Activated CD8-positive, alpha-beta T cell treated with anti-CD3 and anti-CD28 coated beads for 36 hours (primary cell): ENCODE data around the gene LAMA5. TPM values are rescaled to one million over a fixed set of nuclear protein-coding genes. Genes with fewer than 3 reads are reported as not detected.

ENCODE experiments used
- ATAC-seq: fragments of 200-7000 bp; cut with Tn5 transposase; one replicate; pipeline ENCODE4 v1.10.0; 2021; ENCODE audit warnings: mild to moderate bottlenecking, moderate library complexity
- CTCF ChIA-PET: fragments of 350-600 bp; sonication (Branson Sonifier 250); formaldehyde crosslinking; loops from one replicate; lab custom pipeline; 2021; ENCODE audit warnings: antibody characterized with exemption; lab: Charles Lee
- POLR2A ChIA-PET: fragments of 350-600 bp; sonication (Branson Sonifier 250); formaldehyde crosslinking; loops from one replicate; lab custom pipeline; 2021; ENCODE audit warnings: antibody characterized with exemption; lab: Charles Lee
- DNase-seq: peaks from one replicate; pipeline ENCODE4 v3.0.0-alpha.2; 2020
- H3K27ac Mint-ChIP-seq: one replicate; pipeline ENCODE4 v1.8.0; 2021; ENCODE audit warnings: mild to moderate bottlenecking, mixed read lengths
- H3K27me3 Mint-ChIP-seq: one replicate; pipeline ENCODE4 v1.8.0; 2021; ENCODE audit warnings: mixed read lengths
- H3K36me3 Mint-ChIP-seq: one replicate; pipeline ENCODE4 v1.8.0; 2021; ENCODE audit warnings: low read depth, mixed read lengths
- H3K4me1 Mint-ChIP-seq: one replicate; pipeline ENCODE4 v1.8.0; 2021; ENCODE audit warnings: low read depth, mixed read lengths
- H3K4me3 Mint-ChIP-seq: one replicate; pipeline ENCODE4 v1.8.0; 2021; ENCODE audit warnings: mild to moderate bottlenecking, moderate library complexity, mixed read lengths
- H3K9me3 Mint-ChIP-seq: one replicate; pipeline ENCODE4 v1.8.0; 2021; ENCODE audit warnings: mixed read lengths
- CTCF ChIP-seq: fragments of 200-600 bp; IDR thresholded peaks from one replicate; pipeline ENCODE4 v1.8.0; 2022; ENCODE audit warnings: antibody characterized with exemption, mild to moderate bottlenecking
- intact Hi-C: fragments of 100-400 bp; cut with micrococcal nuclease; formaldehyde crosslinking; loops from one replicate; pipeline ENCODE4 v1.10.0; 2022
- total RNA-seq, 2 experiments: library from RNA; stranded (reverse); gene quantifications; one replicate each; pipeline ENCODE4 v1.2.3, GENCODE V29; 2021

The LAMA5 gene
- total RNA-seq, 2 experiments from 2014 or later: 0.25 to 0.76 TPM

DNA sequence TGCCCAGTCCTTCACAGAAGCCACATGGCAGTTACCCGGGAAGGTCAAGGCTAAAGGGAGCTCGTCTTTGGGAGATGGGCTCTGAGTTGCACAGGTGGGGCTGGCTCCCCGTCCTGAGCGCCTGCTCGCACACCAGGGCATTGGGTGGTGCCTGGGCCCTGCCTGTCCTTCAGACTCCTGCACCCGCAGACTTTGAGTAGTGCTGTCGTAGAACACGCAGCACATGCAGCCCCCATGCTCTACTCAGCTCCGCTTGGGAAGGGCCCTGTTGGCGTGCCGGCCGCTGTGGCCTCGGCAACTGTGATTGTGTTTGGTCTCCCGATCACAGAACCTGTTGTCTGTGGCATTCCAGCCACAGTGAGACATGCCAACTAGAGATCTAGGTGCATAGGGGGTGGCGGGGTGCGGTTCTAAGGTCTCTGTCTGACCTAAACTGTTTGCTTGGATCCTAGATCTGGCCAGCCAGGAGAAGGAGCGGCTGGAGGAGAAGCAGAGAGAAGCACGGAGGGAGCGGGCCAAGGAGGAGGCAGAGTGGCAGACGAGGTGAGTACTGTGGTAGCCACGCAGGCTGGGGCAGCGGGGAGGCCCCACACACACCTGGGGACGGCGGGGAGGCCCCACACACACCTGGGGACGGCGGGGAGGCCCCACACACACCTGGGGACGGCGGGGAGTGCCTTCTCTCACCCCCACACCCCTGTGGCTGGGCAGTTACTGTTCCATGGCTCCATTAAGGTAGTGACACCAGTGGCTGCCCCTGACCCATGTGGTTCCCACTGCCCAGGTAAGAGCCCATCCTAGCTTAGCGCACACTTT, 75.7 kb downstream of the LAMA5 start:
- Mint-ChIP-seq H3K4me1 (peaks cover 2% of the 10 kb centered on the region), H3K36me3 (peaks cover 3% of the 10 kb centered on the region), H3K4me3 (no peak overlapping the region), H3K9me3 (no peaks in the 10 kb centered on the region), H3K27ac (no peak overlapping the region), H3K27me3 (no peaks in the 10 kb centered on the region)
- intact Hi-C loops: no loop called here
- DNase-seq (no peak), ATAC-seq (no peak)
- ChIA-PET CTCF (interaction anchor here (1.8 kb wide), 1 partner anchor 10 kb away, joined by 5 read pairs; no protein-coding TSS in a partner anchor), POLR2A (no interaction called here)
- no peak for TF ChIP-seq CTCF

- TF ChIP-seq CTCF: no peak
- intact Hi-C loops: no loop called here
Measured at GRCh38 chr20:62289898-62290297, 77.2 kb downstream of the LAMA5 start.

DNA sequence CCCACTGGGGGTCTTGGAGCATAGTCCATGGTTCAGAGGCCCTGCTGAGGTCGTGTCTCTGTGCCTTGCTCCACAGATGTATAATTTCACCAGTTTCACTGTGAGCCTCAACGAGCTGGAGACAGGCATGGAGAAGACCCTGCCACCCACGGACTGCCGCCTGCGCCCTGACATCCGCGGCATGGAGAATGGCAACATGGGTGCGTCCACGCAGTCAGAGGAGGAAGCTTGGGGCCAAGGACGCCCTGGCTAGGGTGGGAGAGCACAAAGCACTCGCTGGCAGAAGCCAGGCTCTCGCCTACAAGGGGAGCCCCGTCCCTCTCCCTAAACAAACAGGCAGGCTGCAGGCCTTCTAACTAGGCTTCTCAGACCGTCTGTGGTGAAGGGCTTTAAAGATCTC, 78.0 kb downstream of the LAMA5 start:
- intact Hi-C loops: no loop called here
- POLR2A ChIA-PET: no interaction called here
- H3K27ac Mint-ChIP-seq: no peak overlapping the region
- ATAC-seq: no peak
- TF ChIP-seq CTCF: no peak
- no peak for DNase-seq
- H3K36me3 Mint-ChIP-seq: no peaks in the 10 kb centered on the region
- no peak overlapping the region for H3K4me3 Mint-ChIP-seq
- CTCF ChIA-PET: no interaction called here
- H3K4me1 Mint-ChIP-seq: peaks cover 2% of the 10 kb centered on the region
- H3K27me3 Mint-ChIP-seq: no peaks in the 10 kb centered on the region
- no peaks in the 10 kb centered on the region for H3K9me3 Mint-ChIP-seq

More at GRCh38 chr20:62289898-62290297, 77.2 kb downstream of the LAMA5 start:
- Mint-ChIP-seq H3K36me3 (peaks cover 3% of the 10 kb centered on the region), H3K9me3 (no peaks in the 10 kb centered on the region), H3K27ac (no peak overlapping the region), H3K4me3 (no peak overlapping the region), H3K27me3 (no peaks in the 10 kb centered on the region), H3K4me1 (peaks cover 2% of the 10 kb centered on the region)
- ChIA-PET CTCF (no interaction called here), POLR2A (no interaction called here)
- DNase-seq (no peak), ATAC-seq (no peak)

GRCh38 chr20:62288535-62289105, 78.5 kb downstream of the LAMA5 start:
- POLR2A ChIA-PET: no interaction called here

More at GRCh38 chr20:62288535-62289105, 78.5 kb downstream of the LAMA5 start:
- no peak for DNase-seq
- no peak for TF ChIP-seq CTCF
- H3K36me3 Mint-ChIP-seq: no peaks in the 10 kb centered on the region
- intact Hi-C loops: no loop called here
- no peaks in the 10 kb centered on the region for H3K9me3 Mint-ChIP-seq
- CTCF ChIA-PET: no interaction called here
- no peak overlapping the region for H3K4me3 Mint-ChIP-seq
- ATAC-seq: no peak
- no peaks in the 10 kb centered on the region for H3K27me3 Mint-ChIP-seq
- peaks cover 2% of the 10 kb centered on the region for H3K4me1 Mint-ChIP-seq
- no peak overlapping the region for H3K27ac Mint-ChIP-seq
